Endodermal cell (in vitro differentiated cells): ENCODE data around the gene CD58. TPM values are rescaled to one million over a fixed set of nuclear protein-coding genes. Genes with fewer than 3 reads are reported as not detected.

Experiments
- DNase-seq: peaks from one replicate; pipeline ENCODE4 v3.0.0-alpha.2; 2017
- H3K27ac ChIP-seq: 2 replicates; pipeline ENCODE4 v1.5.1; 2013; ENCODE audit warnings: mild to moderate bottlenecking, low read depth, low read length, moderate library complexity
- H3K27me3 ChIP-seq: 2 replicates; pipeline ENCODE4 v1.6.1; 2013; ENCODE audit warnings: mild to moderate bottlenecking, low read length, moderate library complexity; ENCODE audit not compliant: insufficient read depth, control insufficient read depth, poor library complexity, severe bottlenecking
- H3K36me3 ChIP-seq: 2 replicates; pipeline ENCODE4 v1.7.0; 2013; ENCODE audit warnings: mild to moderate bottlenecking, low read length, moderate library complexity; ENCODE audit not compliant: control insufficient read depth, insufficient read depth
- H3K4me1 ChIP-seq: one replicate; pipeline ENCODE4 v1.7.0; 2013; ENCODE audit warnings: low read length; ENCODE audit not compliant: control insufficient read depth, insufficient read depth
- H3K4me3 ChIP-seq: 2 replicates; pipeline ENCODE4 v1.5.1; 2013; ENCODE audit warnings: mild to moderate bottlenecking, low read length, moderate library complexity
- H3K9ac ChIP-seq: 2 replicates; pipeline ENCODE4 v1.6.1; 2013; ENCODE audit warnings: mild to moderate bottlenecking, low read length, moderate library complexity; ENCODE audit not compliant: poor library complexity, severe bottlenecking; ENCODE audit errors: extremely low read depth
- H3K9me3 ChIP-seq: 2 replicates; pipeline ENCODE4 v1.6.1; 2013; ENCODE audit warnings: mild to moderate bottlenecking, low read length, moderate library complexity; ENCODE audit not compliant: control insufficient read depth
- H3K27ac Mint-ChIP-seq: 2 replicates; pipeline ENCODE4 v1.8.0; 2020; ENCODE audit warnings: mixed read lengths
- H3K27me3 Mint-ChIP-seq: 2 replicates; pipeline ENCODE4 v1.8.0; 2021; ENCODE audit warnings: mild to moderate bottlenecking, mixed read lengths; ENCODE audit not compliant: insufficient read depth
- H3K36me3 Mint-ChIP-seq: 2 replicates; pipeline ENCODE4 v1.8.0; 2020; ENCODE audit warnings: low read depth, mixed read lengths
- H3K4me1 Mint-ChIP-seq: 2 replicates; pipeline ENCODE4 v1.8.0; 2020; ENCODE audit warnings: mixed read lengths
- H3K4me3 Mint-ChIP-seq: 2 replicates; pipeline ENCODE4 v1.8.0; 2020; ENCODE audit warnings: mild to moderate bottlenecking, moderate library complexity, mixed read lengths
- H3K9me3 Mint-ChIP-seq: 2 replicates; pipeline ENCODE4 v1.8.0; 2020; ENCODE audit warnings: mild to moderate bottlenecking, mixed read lengths
- CTCF ChIP-seq: fragments of 200-600 bp; sonication (generic); conservative IDR thresholded peaks from 2 replicates; pipeline ENCODE4 v1.5.0; 2021; ENCODE audit warnings: antibody characterized with exemption, mild to moderate bottlenecking
- WGBS, 2 experiments: methylation state at CpG; one replicate each; pipeline versions ENCODE4 v1.1.5 to v1.1.7; 2013; ENCODE audit warnings: missing lambda C conversion rate in 2 of 2, mixed read lengths in 1 of 2; ENCODE audit not compliant: insufficient coverage in 1 of 2, insufficient read length in 1 of 2; 5-methylcytosine and 5-hydroxymethylcytosine counted together
- microRNA-seq: library from miRNA; unstranded; fragments of <30 nt; microRNA quantifications from one replicate; pipeline ENCODE4 v1.2.0, GENCODE V29; 2020; ENCODE audit warnings: borderline microRNAs expressed
- total RNA-seq, 2 donors: library from RNA; stranded (reverse); fragmentation: NEBNext Ultra II Directional in 1 of 2; extraction: Animal tissue kit (Norgen Biotek cat#: 25700) in 1 of 2; gene quantifications; 2 replicates in 1 of 2; 3 replicates in 1 of 2; pipeline ENCODE4 v1.2.1, GENCODE V29; 2021

The CD58 gene
- total RNA-seq, 2 donors from 2014 or later, result 4.6 to 5.9 TPM

- Mint-ChIP-seq H3K9me3 (no peaks in the 10 kb centered on the region), H3K36me3 (no peaks in the 10 kb centered on the region), H3K4me1 (peaks cover 6% of the 10 kb centered on the region), H3K27ac (peak overlapping the region; percentile 33), H3K4me3 (no peak overlapping the region), H3K27me3 (no peaks in the 10 kb centered on the region)
- H3K27ac ChIP-seq, result no peak overlapping the region
- H3K4me3 ChIP-seq, result no peak overlapping the region
- WGBS, 2 experiments, result 81 to 90% methylated on average over 3 to 10 of the region's 10 CpGs
- H3K9me3 ChIP-seq, result no peaks in the 10 kb centered on the region
- H3K27me3 ChIP-seq, result no peaks in the 10 kb centered on the region
- no peak overlapping the region for H3K9ac ChIP-seq
- H3K4me1 ChIP-seq, result peaks cover 9% of the 10 kb centered on the region
- H3K36me3 ChIP-seq, result no peaks in the 10 kb centered on the region
- no peak for TF ChIP-seq CTCF
- no peak for DNase-seq
Observed at GRCh38 chr1:116465845-116466685, 104.8 kb downstream of the CD58 start.

DNA sequence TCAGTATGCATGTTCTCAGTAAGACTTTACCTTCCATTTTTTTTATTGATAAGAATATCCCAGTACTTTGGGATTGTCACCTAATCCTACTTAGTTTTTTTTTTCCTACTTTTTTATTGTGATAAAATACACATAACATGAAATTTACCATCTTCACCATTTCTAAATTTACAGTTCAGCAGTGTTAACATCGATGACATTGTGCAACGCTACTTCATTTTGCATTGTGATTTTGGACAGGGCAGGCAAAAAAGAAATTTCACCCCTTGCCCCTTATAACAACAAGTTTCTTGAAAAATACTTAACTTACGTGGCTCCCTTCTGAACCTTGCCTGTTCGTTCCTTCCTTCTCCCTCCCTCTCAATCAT, 105.4 kb downstream of the CD58 start:
- Mint-ChIP-seq H3K4me3 (no peak overlapping the region), H3K27ac (no peak overlapping the region), H3K9me3 (no peaks in the 10 kb centered on the region), H3K36me3 (no peaks in the 10 kb centered on the region), H3K27me3 (no peaks in the 10 kb centered on the region), H3K4me1 (peaks cover 7% of the 10 kb centered on the region)
- 96 to 98% methylated on average over 4 of the region's 4 CpGs for WGBS, 2 experiments
- Histone ChIP-seq H3K4me1 (peaks cover 9% of the 10 kb centered on the region), H3K36me3 (no peaks in the 10 kb centered on the region), H3K27ac (no peak overlapping the region), H3K9ac (no peak overlapping the region), H3K9me3 (no peaks in the 10 kb centered on the region), H3K27me3 (no peaks in the 10 kb centered on the region), H3K4me3 (no peak overlapping the region)
- no peak for DNase-seq
- TF ChIP-seq CTCF, result no peak

Small RNA genes within 50 kb of the gene (microRNA-seq; reads per million reads assigned to microRNA genes)
- gene MIR548AC, result not detected

Other genes with a start within 250 kb of the CD58 start
- 100 to 1,000 TPM; 359 to 398 TPM for gene ATP1A1, start 197.8 kb downstream of the CD58 start, total RNA-seq
- gene IGSF3, start 96.7 kb upstream of the CD58 start, total RNA-seq, result 10 to 100 TPM; 35.0 to 36.7 TPM
- not detected for gene CD2, start 183.4 kb upstream of the CD58 start, total RNA-seq